Bronchial epithelial cell (primary cell): ENCODE measurements around the gene MPV17L. TPM values are rescaled to one million over a fixed set of nuclear protein-coding genes. Genes with fewer than 3 reads are reported as not detected.
"Not testable (repeated sequence)": the region's sequence is repeated elsewhere in the genome, so short reads cannot be mapped to it uniquely, and the experiment has no call there.

Experiments used
- DNase-seq: peaks from one replicate; pipeline ENCODE4 v3.0.0-alpha.2; 2010; ENCODE audit warnings: low read depth
- FAIRE-seq: peaks from 2 replicates; lab custom pipeline; 2011; peaks lifted over from hg19 to GRCh38; lab: Jason Lieb, UNC
- H3K27me3 ChIP-seq: 2 replicates; pipeline ENCODE4 v1.5.1; 2011; ENCODE audit warnings: low read length; ENCODE audit not compliant: control insufficient read depth, insufficient read depth
- H3K36me3 ChIP-seq: 2 replicates; pipeline ENCODE4 v1.5.1; 2011; ENCODE audit warnings: low read length; ENCODE audit not compliant: control insufficient read depth, insufficient read depth
- H3K4me3 ChIP-seq: 2 replicates; pipeline ENCODE4 v1.5.1; 2011; ENCODE audit warnings: mild to moderate bottlenecking, low read depth, low read length, control low read depth
- CTCF ChIP-seq: IDR thresholded peaks from 2 replicates; pipeline ENCODE4 v1.5.1; 2011; ENCODE audit warnings: mild to moderate bottlenecking, moderate library complexity, low read length, control low read depth, inconsistent platforms; ENCODE audit not compliant: insufficient read depth, severe bottlenecking
- total RNA-seq: library from RNA; depleted of rRNA; stranded (reverse); fragments of >200 nt; gene quantifications from 2 replicates; pipeline ENCODE4 v1.2.1, GENCODE V29; 2014

The MPV17L gene
- total RNA-seq, 1 donor from 2014 or later, result 0.53 TPM

- H3K36me3 ChIP-seq, result no peaks in the 10 kb centered on the region
- DNase-seq (no peak), FAIRE-seq (no peak)
- no peak overlapping the region for H3K4me3 ChIP-seq
- no peak for TF ChIP-seq CTCF
- no peaks in the 10 kb centered on the region for H3K27me3 ChIP-seq
Measured at GRCh38 chr16:15404792-15405191, 9.2 kb downstream of the MPV17L start.

- FAIRE-seq, H3K27me3 ChIP-seq, H3K4me3 ChIP-seq, DNase-seq, H3K36me3 ChIP-seq: not testable (repeated sequence)
Measured at GRCh38 chr16:15407756-15408155, 12.2 kb downstream of the MPV17L start.

- DNase-seq, FAIRE-seq, H3K36me3 ChIP-seq, H3K27me3 ChIP-seq, H3K4me3 ChIP-seq: not testable (repeated sequence)
Measured at GRCh38 chr16:15409476-15409875, 13.9 kb downstream of the MPV17L start.

- DNase-seq, result peak; percentile 88
- FAIRE-seq, result no peak
- no peak for TF ChIP-seq CTCF
- Histone ChIP-seq H3K4me3 (no peak overlapping the region), H3K36me3 (no peaks in the 10 kb centered on the region), H3K27me3 (no peaks in the 10 kb centered on the region)
Measured at GRCh38 chr16:15415511-15415985, 20.0 kb downstream of the MPV17L start.

- no peak for DNase-seq
- FAIRE-seq, result no peak
- Histone ChIP-seq H3K27me3 (no peaks in the 10 kb centered on the region), H3K36me3 (no peaks in the 10 kb centered on the region), H3K4me3 (no peak overlapping the region)
- TF ChIP-seq CTCF, result no peak
Measured at GRCh38 chr16:15417197-15417596, 21.6 kb downstream of the MPV17L start.

GRCh38 chr16:15418206-15418605 lies 22.7 kb downstream of the MPV17L start:
- DNase-seq (no peak), FAIRE-seq (no peak)
- Histone ChIP-seq H3K4me3 (no peak overlapping the region), H3K36me3 (no peaks in the 10 kb centered on the region), H3K27me3 (no peaks in the 10 kb centered on the region)
- no peak for TF ChIP-seq CTCF

- not testable (repeated sequence) for H3K27me3 ChIP-seq, H3K4me3 ChIP-seq, DNase-seq, H3K36me3 ChIP-seq, FAIRE-seq
Measured at GRCh38 chr16:15421696-15422095, 26.1 kb downstream of the MPV17L start.
